PC-9 (cell line): ENCODE data around the gene PRDM15.

Experiments used
- CTCF ChIP-seq: fragments of 200-600 bp; sonication (generic); conservative IDR thresholded peaks from 2 replicates; pipeline ENCODE4 v1.6.1; 2017; ENCODE audit warnings: mixed run types, antibody characterized with exemption, mild to moderate bottlenecking, moderate library complexity
- EZH2 ChIP-seq: fragments of 200-600 bp; sonication (generic); IDR thresholded peaks from 2 replicates; pipeline ENCODE4 v1.8.0; 2017; ENCODE audit warnings: antibody characterized with exemption, low read depth

DNA sequence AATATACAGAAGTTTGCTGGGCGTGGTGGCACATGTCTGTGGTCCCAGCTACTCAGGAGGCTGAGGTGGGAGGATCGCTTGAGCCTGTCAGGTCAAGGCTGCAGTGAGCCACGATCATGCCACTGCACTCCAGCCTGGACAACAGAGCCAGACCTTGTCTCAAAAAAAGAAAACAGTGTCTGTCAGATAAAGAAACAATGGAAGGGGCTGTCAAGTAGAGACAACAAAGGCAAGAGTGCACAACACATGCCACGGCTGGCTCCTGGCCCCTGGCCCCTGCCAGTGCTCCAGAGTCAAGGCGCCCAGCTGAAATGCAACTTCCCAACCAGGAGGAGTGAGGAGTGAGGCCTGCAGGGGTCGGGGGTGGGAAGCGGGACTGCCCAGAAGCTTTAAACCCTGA, 32.6 kb downstream of the PRDM15 start:
- TF ChIP-seq EZH2: no peak
- no peak for TF ChIP-seq CTCF
